Effector memory CD8-positive, alpha-beta T cell (primary cell): ENCODE results near the gene SENP7.

Experiments
- ATAC-seq: fragments of 150-1000 bp; cut with Tn5 transposase; replicated peaks from 2 replicates; pipeline ENCODE4 v1.10.0; 2021; ENCODE audit warnings: mild to moderate bottlenecking, moderate library complexity
- DNase-seq, 3 experiments: peaks; one replicate each; pipeline ENCODE4 v3.0.0; 2021
- H3K27ac Mint-ChIP-seq, 2 donors: one replicate each; pipeline ENCODE4 v1.8.0; 2022; ENCODE audit warnings: mild to moderate bottlenecking in 2 of 2, mixed read lengths in 2 of 2, moderate library complexity in 2 of 2
- H3K27me3 Mint-ChIP-seq, 2 donors: one replicate each; pipeline ENCODE4 v1.8.0; 2022; ENCODE audit warnings: mixed read lengths in 2 of 2
- H3K36me3 Mint-ChIP-seq: one replicate; pipeline ENCODE4 v1.8.0; 2022; ENCODE audit warnings: mild to moderate bottlenecking, moderate library complexity, mixed read lengths; ENCODE audit not compliant: insufficient read depth
- H3K4me1 Mint-ChIP-seq, 2 donors: one replicate each; pipeline ENCODE4 v1.8.0; 2022; ENCODE audit warnings: low read depth in 2 of 2, mixed read lengths in 2 of 2
- H3K4me3 Mint-ChIP-seq, 2 donors: one replicate each; pipeline ENCODE4 v1.8.0; 2022; ENCODE audit warnings: mild to moderate bottlenecking in 2 of 2, mixed read lengths in 2 of 2, moderate library complexity in 2 of 2
- H3K9me3 Mint-ChIP-seq, 2 donors: one replicate each; pipeline ENCODE4 v1.8.0; 2022; ENCODE audit warnings: mixed read lengths in 2 of 2

The SENP7 gene

GRCh38 chr3:101279765-101280385 lies 233.1 kb downstream of the SENP7 start:
- Mint-ChIP-seq H3K36me3 (no peaks in the 10 kb centered on the region), H3K27me3 (no peaks in the 10 kb centered on the region), H3K4me3 (no peak overlapping the region), H3K4me1 (no peaks in the 10 kb centered on the region), H3K27ac (no peak overlapping the region), H3K9me3 (no peaks in the 10 kb centered on the region)
- ATAC-seq: no peak
- no peak for DNase-seq

DNA sequence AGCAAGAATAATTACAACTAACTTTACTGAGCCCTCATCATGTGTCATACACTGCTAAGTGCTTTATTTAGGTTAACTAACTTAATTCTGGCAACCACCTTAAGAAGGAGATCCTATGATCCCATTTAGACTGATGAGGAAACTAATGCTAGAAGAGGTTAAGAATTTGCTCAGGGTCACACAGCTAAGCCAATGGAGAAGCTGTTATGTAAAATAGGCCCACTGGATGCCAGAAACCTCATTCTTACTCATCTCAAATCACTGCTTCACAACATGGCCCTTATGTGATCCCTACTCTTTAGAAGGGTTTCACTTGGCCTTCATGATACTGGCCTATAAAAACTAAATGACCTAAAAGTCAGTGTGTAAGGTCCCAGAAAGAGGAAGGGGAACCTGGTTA lies 233.8 kb downstream of the SENP7 start:
- H3K27ac Mint-ChIP-seq: no peak overlapping the region
- H3K27me3 Mint-ChIP-seq: no peaks in the 10 kb centered on the region
- H3K4me3 Mint-ChIP-seq: no peak overlapping the region
- DNase-seq (no peak), ATAC-seq (no peak)
- no peaks in the 10 kb centered on the region for H3K36me3 Mint-ChIP-seq
- H3K9me3 Mint-ChIP-seq: no peaks in the 10 kb centered on the region
- no peaks in the 10 kb centered on the region for H3K4me1 Mint-ChIP-seq

GRCh38 chr3:101278727-101279126 lies 234.3 kb downstream of the SENP7 start:
- H3K27ac Mint-ChIP-seq: no peak overlapping the region
- no peak overlapping the region for H3K4me3 Mint-ChIP-seq
- H3K27me3 Mint-ChIP-seq: no peaks in the 10 kb centered on the region
- DNase-seq (no peak), ATAC-seq (no peak)
- no peaks in the 10 kb centered on the region for H3K36me3 Mint-ChIP-seq
- no peaks in the 10 kb centered on the region for H3K4me1 Mint-ChIP-seq
- H3K9me3 Mint-ChIP-seq: no peaks in the 10 kb centered on the region
